Transverse colon (tissue), 4 donors: ENCODE results near the gene COPS7A. TPM values are rescaled to one million over a fixed set of nuclear protein-coding genes. Genes with fewer than 3 reads are reported as not detected.

Experiments used
- DNase-seq: peaks from one replicate; pipeline ENCODE4 v3.0.0-alpha.2; 2019
- H3K27ac ChIP-seq, 4 donors: fragments of 200-600 bp; sonication (generic); 2 replicates each; pipeline ENCODE4 v1.5.1; 2016 to 2018; ENCODE audit warnings: inconsistent platforms in 4 of 4
- H3K27me3 ChIP-seq: fragments of 200-600 bp; sonication (generic); 2 replicates; pipeline ENCODE4 v1.5.1; 2017; ENCODE audit warnings: inconsistent platforms
- H3K36me3 ChIP-seq, 4 donors: fragments of 200-600 bp; sonication (generic); 2 replicates each; pipeline ENCODE4 v1.5.1; 2017 to 2019; ENCODE audit warnings: inconsistent platforms in 4 of 4
- H3K4me1 ChIP-seq, 4 donors: fragments of 200-600 bp; sonication (generic); 2 replicates each; pipeline ENCODE4 v1.5.1; 2017 to 2020; ENCODE audit warnings: inconsistent platforms in 4 of 4
- H3K4me3 ChIP-seq, 4 donors: fragments of 200-600 bp; sonication (generic); 1 replicate in 1 of 4; 2 replicates in 3 of 4; pipeline versions ENCODE4 v1.5.1 to v1.6.1; 2017 to 2019; ENCODE audit warnings: inconsistent platforms in 4 of 4
- H3K9me3 ChIP-seq, 2 donors: fragments of 200-600 bp; sonication (generic); 2 replicates each; pipeline ENCODE4 v1.5.1; 2017 to 2019; ENCODE audit warnings: inconsistent platforms in 2 of 2
- CTCF ChIP-seq, 5 experiments: fragments of 200-600 bp in 3 of 5; fragments of 450-650 bp in 2 of 5; sonication (generic) in 3 of 5; IDR thresholded peaks; 1 replicate in 2 of 5; 2 replicates in 3 of 5; pipeline ENCODE4 v1.5.1; 2016 to 2017; ENCODE audit warnings: antibody characterized with exemption in 5 of 5, inconsistent platforms in 3 of 5, mild to moderate bottlenecking in 2 of 5, moderate library complexity in 1 of 5
- EP300 ChIP-seq: sonication (generic); formaldehyde crosslinking; IDR thresholded peaks from one replicate; pipeline ENCODE4 v1.6.1; 2017; ENCODE audit warnings: antibody characterized with exemption, low read depth
- POLR2A ChIP-seq: fragments of 450-650 bp; IDR thresholded peaks from one replicate; pipeline ENCODE4 v1.6.1; 2016; ENCODE audit warnings: antibody characterized with exemption, mild to moderate bottlenecking, moderate library complexity
- POLR2AphosphoS5 ChIP-seq, 3 donors: sonication (generic); formaldehyde crosslinking; IDR thresholded peaks; one replicate each; pipeline ENCODE4 v1.6.1; 2016; ENCODE audit warnings: antibody characterized with exemption in 3 of 3
- WGBS, 2 donors: methylation state at CpG; one replicate each; pipeline ENCODE4 v1.1.5; 2018; ENCODE audit warnings: low coverage in 1 of 2; 5-methylcytosine and 5-hydroxymethylcytosine counted together
- in situ Hi-C, 4 donors: fragments of 200-750 bp; cut with MboI; loops; one replicate each; pipeline versions ENCODE4 v1.15.0 to v1.15.1; 2017; ENCODE audit warnings: low sequenced_read_pairs in 3 of 4, low pct_ligation_motif_present in 1 of 4, low pct_unique_long_range_greater_than_20kb in 1 of 4
- intact Hi-C: fragments of 100-400 bp; cut with DNase I; formaldehyde crosslinking; loops from one replicate; pipeline ENCODE4 v1.15.1; 2023; ENCODE audit warnings: low total_unique reads
- total RNA-seq, 4 donors: library from RNA; depleted of rRNA; stranded (reverse); fragments of >200 nt; gene quantifications; one replicate each; pipeline ENCODE4 v1.1.0, GENCODE V29; 2016

The COPS7A gene
- total RNA-seq, 4 donors from 2014 or later, result 13.1 to 44.9 (median 36.9) TPM

- TF ChIP-seq POLR2AphosphoS5 (IDR thresholded peaks at IDR 0.05), result no peak
- TF ChIP-seq POLR2A, result no peak
- TF ChIP-seq EP300, result no peak
- TF ChIP-seq CTCF (IDR thresholded peaks at IDR 0.05), result no peak
- Histone ChIP-seq H3K36me3 (peaks cover 0 to 43% (median 21%) of the 10 kb centered on the region in 4 donors), H3K9me3 (no peaks in the 10 kb centered on the region), H3K4me3 (no peak overlapping the region), H3K27ac (no peak overlapping the region), H3K27me3 (no peaks in the 10 kb centered on the region), H3K4me1 (peaks cover 8 to 18% (median 11%) of the 10 kb centered on the region in 4 donors)
- 93 to 96% methylated on average over 3 to 23 of the region's 28 CpGs for WGBS, 2 donors
- intact Hi-C loops, result loop anchor here (5.0 kb wide), 1 partner anchor 34 kb away; no protein-coding TSS in a partner anchor
- in situ Hi-C loops, result loop anchor here in 3 of 4 donors (10.0 to 25.0 kb wide), 2 partner anchors 76 to 89 kb away; partner anchors contain the start of genes P3H3 (in 3 of the 3), GNB3 (in 2 of the 3) and GPR162 (in 1 of the 3)
- DNase-seq, result no peak
Measured at GRCh38 chr12:6748761-6749160, 24.9 kb downstream of the COPS7A start.

- H3K27me3 ChIP-seq, result no peaks in the 10 kb centered on the region
- peaks cover 12 to 22% (median 15%) of the 10 kb centered on the region in 4 donors for H3K4me1 ChIP-seq
- intact Hi-C loops, result loop anchor here (2.0 kb wide), 1 partner anchor 150 kb away; no protein-coding TSS in a partner anchor
- peaks cover 0 to 43% (median 21%) of the 10 kb centered on the region in 4 donors for H3K36me3 ChIP-seq
- H3K4me3 ChIP-seq, result no peak overlapping the region
- no peak for DNase-seq
- in situ Hi-C loops, result no loop called here
- no peaks in the 10 kb centered on the region for H3K9me3 ChIP-seq
- TF ChIP-seq EP300 (no peak), POLR2A (no peak), POLR2AphosphoS5 (IDR thresholded peaks at IDR 0.05) (no peak), CTCF (IDR thresholded peaks at IDR 0.05) (no peak)
- WGBS, 2 donors, result 83 to 85% methylated on average over 1 to 4 of the region's 4 CpGs
- no peak overlapping the region for H3K27ac ChIP-seq
Measured at GRCh38 chr12:6750506-6750905, 26.7 kb downstream of the COPS7A start.

GRCh38 chr12:6751767-6752166 lies 27.9 kb downstream of the COPS7A start:
- H3K27ac ChIP-seq, result peak overlapping the region; percentile 98 to 99 (median 99)
- no peaks in the 10 kb centered on the region for H3K27me3 ChIP-seq
- intact Hi-C loops (loop anchor here (2.0 kb wide), 1 partner anchor 149 kb away; no protein-coding TSS in a partner anchor), in situ Hi-C loops (no loop called here)
- H3K9me3 ChIP-seq, result no peaks in the 10 kb centered on the region
- 86% methylated on average over 4 of the region's 7 CpGs; no CpG with 5 or more reads in 1 of the 2 donors for WGBS, 2 donors
- no peak for DNase-seq
- H3K4me1 ChIP-seq, result peaks cover 12 to 22% (median 15%) of the 10 kb centered on the region in 4 donors
- TF ChIP-seq POLR2AphosphoS5 (IDR thresholded peaks at IDR 0.05), result no peak
- no peak for TF ChIP-seq POLR2A
- TF ChIP-seq EP300, result no peak
- no peak for TF ChIP-seq CTCF (IDR thresholded peaks at IDR 0.05)
- H3K36me3 ChIP-seq, result peaks cover 0 to 43% (median 21%) of the 10 kb centered on the region in 4 donors
- H3K4me3 ChIP-seq, result peak overlapping the region in 2 of 4 donors; percentile 86 to 93

GRCh38 chr12:6752167-6752920 lies 28.5 kb downstream of the COPS7A start:
- DNase-seq, result peak; percentile 50
- Histone ChIP-seq H3K4me3 (peak overlapping the region; percentile 78 to 93 (median 84)), H3K36me3 (peaks cover 0 to 38% (median 21%) of the 10 kb centered on the region in 4 donors), H3K4me1 (peaks cover 12 to 22% (median 15%) of the 10 kb centered on the region in 4 donors), H3K27me3 (no peaks in the 10 kb centered on the region), H3K27ac (peak overlapping the region; percentile 98 to 99 (median 99)), H3K9me3 (no peaks in the 10 kb centered on the region)
- TF ChIP-seq EP300 (no peak), POLR2AphosphoS5 (IDR thresholded peaks at IDR 0.05) (no peak), POLR2A (no peak), CTCF (IDR thresholded peaks at IDR 0.05) (peak in 3 of 5 experiments; percentile 13 to 19 (median 19))
- in situ Hi-C loops, result no loop called here
- intact Hi-C loops, result no loop called here
- 7% methylated on average over 16 of the region's 24 CpGs; no CpG with 5 or more reads in 1 of the 2 donors for WGBS, 2 donors
